Measurements from ENCODE around the gene CBR1.
"Not testable (repeated sequence)": the region's sequence is repeated elsewhere in the genome, so short reads cannot be mapped to it uniquely, and the experiment has no call there.

Gene CBR1

GRCh38 chr21:36082237-36082664 is 12.4 kb downstream of the CBR1 start:
- DNase-seq: no peak

GRCh38 chr21:36087362-36088138 is 17.7 kb downstream of the CBR1 start:
- DNase-seq: peak; percentile 33

- no peak for DNase-seq
These were observed 20.1 kb downstream of the CBR1 start for GRCh38 chr21:36089946-36090345.

GRCh38 chr21:36092681-36093080 is 22.9 kb downstream of the CBR1 start:
- peak; percentile 15 for DNase-seq

- no peak for DNase-seq
These were observed 23.7 kb downstream of the CBR1 start for GRCh38 chr21:36093512-36093911.

- no peak for DNase-seq
These were observed 26.8 kb downstream of the CBR1 start for GRCh38 chr21:36096398-36097290.

- DNase-seq: peak; percentile 21
These were observed 27.8 kb downstream of the CBR1 start for GRCh38 chr21:36097427-36098181.

GRCh38 chr21:36098182-36098532 is 28.3 kb downstream of the CBR1 start:
- DNase-seq: no peak

- DNase-seq: no peak
These were observed 29.2 kb downstream of the CBR1 start for GRCh38 chr21:36099000-36099399.

GRCh38 chr21:36099695-36100211 is 29.9 kb downstream of the CBR1 start:
- DNase-seq: not testable (repeated sequence)

- DNase-seq: no peak
These were observed 31.3 kb downstream of the CBR1 start for GRCh38 chr21:36100971-36101641.

- no peak for DNase-seq
These were observed 33.6 kb downstream of the CBR1 start for GRCh38 chr21:36103434-36103833.

GRCh38 chr21:36104317-36105300 is 34.8 kb downstream of the CBR1 start:
- DNase-seq: peak; percentile 17

- DNase-seq: no peak
These were observed 35.6 kb downstream of the CBR1 start for GRCh38 chr21:36105327-36105842.

- DNase-seq: no peak
These were observed 40.0 kb downstream of the CBR1 start for GRCh38 chr21:36109868-36110267.

GRCh38 chr21:36111238-36111637 is 41.4 kb downstream of the CBR1 start:
- no peak for DNase-seq

GRCh38 chr21:36113647-36114428 is 44.0 kb downstream of the CBR1 start:
- DNase-seq: no peak

- DNase-seq: no peak
These were observed 45.4 kb downstream of the CBR1 start for GRCh38 chr21:36115138-36115730.

- DNase-seq: no peak
These were observed 47.5 kb downstream of the CBR1 start for GRCh38 chr21:36117286-36117741.
